ENCODE results near the gene ZFYVE28.

ZFYVE28 gene

GRCh38 chr4:2295500-2295899, 122.9 kb downstream of the ZFYVE28 start:
- POLR2A ChIA-PET = no interaction called here
- DNase-seq (ENCODE audit: low read depth, low spot score) = no peak
- CTCF ChIA-PET = no interaction called here
- H3K4me3 ChIP-seq (ENCODE audit: low read depth, low read length) = no peak overlapping the region
- no peak for TF ChIP-seq CTCF (IDR thresholded peaks at IDR 0.05; ENCODE audit: insufficient read depth, low read length, missing control alignments)

GRCh38 chr4:2292646-2293108, 125.8 kb downstream of the ZFYVE28 start:
- CTCF ChIA-PET = no interaction called here

GRCh38 chr4:2291705-2292645, 126.5 kb downstream of the ZFYVE28 start:
- ChIA-PET CTCF (no interaction called here), POLR2A (no interaction called here)
- DNase-seq (ENCODE audit: low read depth, low spot score) = no peak

More at GRCh38 chr4:2292646-2293108, 125.8 kb downstream of the ZFYVE28 start:
- peak; percentile 12 for DNase-seq (ENCODE audit: low read depth, low spot score)
- no peak for TF ChIP-seq CTCF (IDR thresholded peaks at IDR 0.05; ENCODE audit: insufficient read depth, low read length, missing control alignments)
- POLR2A ChIA-PET = no interaction called here
- H3K4me3 ChIP-seq (ENCODE audit: low read depth, low read length) = no peak overlapping the region

GRCh38 chr4:2290974-2291704, 127.3 kb downstream of the ZFYVE28 start:
- POLR2A ChIA-PET = no interaction called here
- TF ChIP-seq CTCF (IDR thresholded peaks at IDR 0.05; ENCODE audit: insufficient read depth, low read length, missing control alignments) = no peak
- no peak overlapping the region for H3K4me3 ChIP-seq (ENCODE audit: low read depth, low read length)
- CTCF ChIA-PET = no interaction called here
- no peak for DNase-seq (ENCODE audit: low read depth, low spot score)

More at GRCh38 chr4:2291705-2292645, 126.5 kb downstream of the ZFYVE28 start:
- no peak for TF ChIP-seq CTCF (IDR thresholded peaks at IDR 0.05; ENCODE audit: insufficient read depth, low read length, missing control alignments)
- H3K4me3 ChIP-seq (ENCODE audit: low read depth, low read length) = no peak overlapping the region

GRCh38 chr4:2290488-2290887, 128.0 kb downstream of the ZFYVE28 start:
- no peak for DNase-seq (ENCODE audit: low read depth, low spot score)
- TF ChIP-seq CTCF (IDR thresholded peaks at IDR 0.05; ENCODE audit: insufficient read depth, low read length, missing control alignments) = no peak
- ChIA-PET CTCF (no interaction called here), POLR2A (no interaction called here)
- no peak overlapping the region for H3K4me3 ChIP-seq (ENCODE audit: low read depth, low read length)

GRCh38 chr4:2289955-2290333, 128.5 kb downstream of the ZFYVE28 start:
- no peak overlapping the region for H3K4me3 ChIP-seq (ENCODE audit: low read depth, low read length)
- no peak for DNase-seq (ENCODE audit: low read depth, low spot score)
- no peak for TF ChIP-seq CTCF (IDR thresholded peaks at IDR 0.05; ENCODE audit: insufficient read depth, low read length, missing control alignments)
- POLR2A ChIA-PET = no interaction called here
- CTCF ChIA-PET = no interaction called here
